GM18868 (cell line): ENCODE measurements around the gene MMEL1.
A peak's percentile ranks its signal among the peaks of the same experiment; 100 is the strongest.

Source experiments
- ATAC-seq: cut with Tn5 transposase; IDR thresholded peaks from one replicate; pipeline ENCODE4 v1.9.1; 2021; ENCODE audit warnings: mild to moderate bottlenecking, moderate library complexity; ENCODE audit not compliant: unreplicated experiment

MMEL1 gene

DNA sequence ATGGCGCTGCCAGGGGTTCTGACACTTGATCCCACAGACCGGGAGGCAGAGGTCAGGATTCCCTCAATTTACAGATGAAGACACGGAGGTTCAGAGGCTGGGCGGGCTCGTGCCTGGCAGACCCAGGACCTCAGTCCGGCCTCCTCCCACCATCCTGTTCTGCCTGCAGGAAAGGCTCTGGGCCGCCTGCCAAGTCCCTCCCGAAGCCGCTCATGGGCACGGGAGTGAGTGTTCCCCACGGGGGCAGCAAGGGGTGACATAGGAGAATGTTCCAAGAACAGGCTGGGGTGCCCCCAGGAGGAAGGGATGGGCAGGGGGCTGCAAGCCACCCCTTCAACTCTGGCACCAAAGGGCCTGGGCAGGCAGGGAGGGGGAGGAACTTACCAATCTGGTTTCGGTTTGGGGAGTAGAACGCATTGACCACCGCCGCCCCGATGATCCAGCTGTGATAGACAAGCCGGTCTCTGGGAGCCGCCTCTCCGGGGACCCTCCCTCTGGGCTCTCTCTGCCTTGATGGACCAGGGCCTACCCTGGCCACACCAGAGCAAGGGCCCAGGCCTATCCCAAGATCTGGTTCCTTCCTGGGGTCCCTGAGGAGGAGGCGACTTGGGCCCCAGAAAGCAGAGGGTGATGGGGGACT is 38.7 kb downstream of the MMEL1 start:
- no peak for ATAC-seq

DNA sequence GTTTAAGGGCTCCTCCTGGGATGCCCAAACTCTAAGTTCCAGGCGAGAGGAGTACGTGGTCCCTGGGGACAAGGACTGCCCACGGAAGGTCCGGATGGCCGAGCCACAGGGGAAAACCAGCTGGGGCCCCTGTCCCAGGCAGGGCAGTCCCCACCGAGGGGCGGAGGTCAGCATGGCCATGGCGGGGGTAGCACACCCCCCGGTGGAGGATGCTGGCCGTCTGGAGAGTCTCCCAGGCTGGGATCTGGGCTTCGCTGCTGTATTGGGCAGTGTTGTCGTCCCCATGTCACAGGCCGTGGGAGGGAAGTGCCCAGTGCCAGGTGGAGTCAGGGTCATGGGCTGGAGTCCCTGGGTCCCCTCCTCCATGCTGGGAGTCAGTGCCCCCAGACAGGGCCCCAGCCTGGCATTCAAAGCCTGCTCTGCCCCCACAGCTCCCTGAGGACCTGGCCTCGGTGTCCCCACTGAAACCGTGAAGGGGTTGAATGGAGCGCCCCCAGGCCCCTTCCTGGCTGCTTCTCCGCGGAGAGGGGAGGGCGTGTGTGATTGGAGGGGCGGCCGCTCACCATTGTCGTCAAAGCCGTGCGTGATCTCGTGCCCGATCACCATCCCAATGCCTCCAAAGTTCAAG is 39.5 kb downstream of the MMEL1 start:
- no peak for ATAC-seq

DNA sequence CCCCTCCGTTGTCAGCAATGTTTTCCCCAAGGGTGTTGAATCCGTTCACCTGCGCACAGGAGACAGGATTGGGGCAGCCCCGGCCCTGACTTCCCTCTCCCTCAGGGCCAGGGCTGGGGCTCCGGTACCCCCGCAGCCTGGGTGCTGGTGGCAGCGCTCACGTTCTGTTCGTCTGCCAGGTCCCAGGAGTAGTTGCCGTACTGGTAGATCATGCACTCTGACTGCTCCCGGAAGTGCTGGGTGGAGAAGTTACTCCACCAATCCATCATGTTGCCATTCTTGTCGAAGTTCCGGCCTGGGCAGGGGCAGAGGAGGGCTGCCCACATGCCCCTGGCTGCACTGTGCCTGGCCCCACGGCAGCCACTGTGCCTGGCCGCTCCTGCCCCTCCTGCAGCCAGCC is 40.1 kb downstream of the MMEL1 start:
- ATAC-seq, result no peak

DNA sequence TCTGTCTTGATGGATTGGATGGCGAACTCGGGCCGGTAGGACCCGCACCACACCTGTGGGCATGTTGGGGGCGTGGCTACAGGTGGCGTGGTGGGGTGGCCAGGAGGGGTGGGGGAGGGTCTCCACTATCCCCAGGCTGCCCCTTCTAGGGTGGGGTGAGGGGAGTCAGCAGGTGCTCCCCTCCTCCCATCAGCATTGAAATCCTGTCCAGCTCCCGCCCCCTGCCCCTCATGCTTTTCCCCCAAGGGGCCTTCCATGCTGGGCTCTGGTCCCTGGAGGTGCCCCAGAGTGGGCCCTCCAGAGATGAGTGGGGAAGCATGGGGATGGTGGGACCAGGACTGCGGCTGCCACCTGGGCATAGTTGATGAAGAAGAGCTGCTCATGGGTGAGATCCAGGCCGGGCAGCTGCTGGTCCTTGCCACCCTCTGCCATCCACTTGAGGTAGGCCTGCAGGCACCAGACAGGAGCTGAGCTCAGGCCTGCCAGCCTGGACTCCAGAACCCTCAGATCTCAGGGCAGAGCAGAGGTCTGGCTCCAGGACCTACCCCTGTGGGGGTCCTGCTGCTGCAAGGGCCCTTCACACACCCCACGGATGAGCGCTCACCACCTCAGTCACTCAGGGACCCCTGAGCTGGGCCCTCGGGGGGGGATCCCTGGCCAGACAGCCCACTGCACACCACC is 41.1 kb downstream of the MMEL1 start:
- ATAC-seq, result no peak

DNA sequence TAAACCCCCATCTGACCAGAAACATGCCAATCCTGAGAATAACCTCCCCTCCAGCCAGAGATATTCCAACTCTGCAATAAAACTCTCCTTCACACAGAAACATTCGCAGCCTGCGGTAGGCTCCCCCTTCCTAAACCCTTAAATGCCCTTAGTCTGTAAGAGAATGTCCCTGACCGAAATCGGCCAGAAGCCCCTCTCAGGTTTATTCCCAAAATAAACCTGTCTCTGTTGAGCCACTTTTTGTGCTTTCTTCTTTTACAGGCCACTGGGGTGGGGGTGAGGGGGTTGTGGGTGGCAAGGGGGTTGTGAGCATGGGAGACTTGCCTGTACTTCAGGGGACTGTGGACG is 41.6 kb downstream of the MMEL1 start:
- ATAC-seq, result no peak

DNA sequence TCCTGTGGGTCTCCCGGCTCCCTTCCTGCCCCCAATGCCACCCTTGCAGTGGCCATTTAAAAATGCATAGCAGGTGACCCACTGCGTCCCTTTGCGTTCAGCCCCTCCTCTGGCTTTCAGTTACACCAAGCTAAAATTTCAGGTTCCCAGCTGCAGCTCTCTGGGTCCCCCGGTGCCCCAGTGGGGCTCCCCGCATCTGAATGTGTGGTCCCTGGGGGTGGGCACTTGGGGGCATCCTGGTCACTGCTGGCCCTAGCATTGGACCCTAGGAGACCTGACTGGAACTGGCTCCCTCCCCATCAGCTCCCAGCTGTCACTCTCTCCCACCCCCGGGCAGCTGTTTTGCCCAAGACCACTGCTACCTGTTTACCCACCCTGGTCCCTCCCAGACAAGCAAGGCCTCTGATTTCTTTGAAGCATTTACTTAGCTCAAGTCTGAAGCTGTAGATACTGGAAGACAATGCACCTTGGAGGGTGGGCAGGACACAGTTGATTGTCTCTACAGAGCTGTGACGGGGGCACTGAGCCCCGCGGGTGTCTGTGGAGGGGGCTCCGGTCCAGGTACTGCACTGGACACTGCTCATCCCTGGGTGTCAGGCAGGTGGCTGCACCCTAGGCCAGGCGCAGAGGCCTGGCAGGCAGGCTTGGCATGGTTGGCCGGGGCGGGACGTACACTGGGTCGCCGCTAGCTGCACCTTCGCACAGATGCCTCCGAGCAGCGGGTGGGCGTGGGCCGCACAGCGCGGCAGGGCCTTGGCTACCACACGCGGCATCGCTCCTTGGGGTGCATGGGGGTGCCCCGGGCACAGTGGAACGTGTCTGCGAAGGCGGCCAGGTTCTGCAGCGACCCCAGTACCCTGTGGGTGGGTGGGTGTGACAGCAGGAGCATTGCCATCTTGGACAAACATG is 42.3 kb downstream of the MMEL1 start:
- no peak for ATAC-seq

DNA sequence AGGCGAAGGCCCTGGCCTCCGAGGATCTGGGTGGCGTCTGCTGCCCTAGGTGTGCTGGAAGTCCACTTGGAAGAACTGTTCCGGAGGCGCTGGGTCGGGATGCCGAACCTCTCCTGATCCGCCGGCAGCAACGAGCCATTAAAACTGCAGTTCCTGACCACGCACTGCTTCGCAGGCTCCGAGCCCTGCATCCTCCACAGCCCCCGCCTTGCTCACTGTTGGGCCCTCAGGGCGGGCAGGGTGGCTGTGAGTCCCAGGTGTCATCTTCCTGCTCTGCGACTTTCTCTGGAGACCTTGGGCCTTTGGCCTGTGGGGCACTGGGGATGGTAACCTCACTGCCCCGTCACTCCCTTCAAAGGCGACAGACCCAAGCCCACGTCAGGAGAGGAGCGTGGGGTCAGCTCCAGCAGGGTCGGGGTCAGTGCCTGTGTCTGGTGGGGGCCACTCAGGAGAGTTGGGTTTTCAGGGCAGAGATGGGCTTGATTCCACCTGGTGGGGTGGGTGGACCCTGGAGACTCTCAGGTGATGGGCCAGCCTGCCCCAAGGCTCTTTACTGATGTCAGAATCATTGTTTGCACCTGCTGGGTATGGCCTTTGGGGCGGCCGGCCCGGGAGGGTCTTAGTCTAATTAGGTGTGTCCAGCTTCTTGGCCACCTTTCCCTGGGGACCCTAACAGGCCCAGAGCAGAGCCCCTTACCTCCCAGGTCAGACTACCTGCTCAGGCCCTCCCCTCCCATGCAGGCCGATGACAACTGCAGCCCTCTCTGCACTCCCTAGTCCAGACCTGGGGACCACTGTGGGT is 43.2 kb downstream of the MMEL1 start:
- ATAC-seq, result no peak

DNA sequence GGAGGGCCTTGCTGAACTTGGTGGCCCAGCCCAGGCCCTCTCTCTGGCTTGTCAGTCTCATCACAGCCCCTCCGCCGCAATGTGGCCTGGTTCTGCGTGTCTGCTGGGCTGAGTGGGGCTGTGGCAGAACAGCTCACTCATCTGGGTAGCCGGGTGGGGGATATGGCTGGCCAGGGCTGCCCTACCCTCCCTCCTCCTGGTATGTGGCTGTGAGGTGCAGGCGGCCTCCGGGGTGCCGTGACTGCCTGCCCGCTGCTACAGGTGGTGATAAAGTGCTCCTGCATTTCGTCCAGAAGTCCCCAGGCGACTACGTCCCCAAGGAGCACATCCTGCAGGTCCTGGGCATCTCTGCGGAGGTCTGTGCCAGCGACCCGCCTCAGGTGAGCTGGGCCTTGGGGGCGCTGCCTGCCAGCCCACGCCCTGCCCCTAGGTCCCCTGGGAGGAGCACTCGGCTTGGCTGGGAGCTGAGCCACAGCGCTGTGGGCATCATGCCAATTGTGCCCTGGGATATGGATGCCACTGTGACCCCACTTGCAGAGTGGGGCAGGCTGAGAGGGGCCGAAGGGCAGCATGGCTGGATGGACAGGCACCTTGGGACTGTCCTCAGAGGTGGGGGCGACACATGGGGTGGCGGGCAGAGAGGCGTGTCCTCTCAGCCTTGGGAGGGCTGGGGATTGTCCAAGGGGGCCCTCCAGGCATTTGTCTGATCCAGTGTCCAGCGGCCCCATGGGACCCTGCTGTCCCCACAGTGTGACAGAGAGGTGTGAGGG is 44.0 kb downstream of the MMEL1 start:
- ATAC-seq, result no peak

DNA sequence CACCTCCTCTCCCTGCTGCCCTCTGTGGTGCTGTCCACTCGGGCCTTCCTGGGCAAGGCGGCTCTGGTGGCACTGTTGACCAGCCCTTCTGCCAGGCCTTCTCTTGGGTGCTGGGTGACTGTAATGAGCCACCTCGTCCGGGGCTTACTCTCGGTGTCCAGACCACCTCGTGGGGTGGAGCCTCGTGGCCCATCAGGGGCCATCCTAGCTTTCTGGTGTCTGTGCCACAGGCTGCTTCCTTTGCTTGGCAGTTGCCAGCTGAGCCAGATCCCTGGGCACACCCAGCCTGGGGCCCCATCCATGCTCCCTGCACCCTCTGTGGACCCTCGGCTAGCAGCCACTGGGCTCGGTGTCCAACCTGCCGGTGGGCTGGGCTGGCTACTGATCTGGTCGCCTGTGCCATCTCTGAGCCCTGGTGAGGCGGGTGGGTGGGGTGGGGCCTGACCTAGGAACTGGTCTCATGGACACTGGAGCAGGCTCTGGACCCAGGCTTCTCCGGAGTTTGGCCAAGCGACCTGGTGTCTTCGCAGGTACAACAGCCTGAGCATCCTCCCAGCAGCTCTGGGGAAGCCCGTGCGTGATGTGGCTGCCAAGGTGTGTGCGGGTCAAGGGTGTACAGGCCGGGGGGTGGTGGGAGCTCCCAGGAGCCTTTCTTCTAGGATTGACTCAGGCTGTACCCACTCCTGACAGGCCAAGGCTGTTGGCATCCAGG is 44.8 kb downstream of the MMEL1 start:
- no peak for ATAC-seq

DNA sequence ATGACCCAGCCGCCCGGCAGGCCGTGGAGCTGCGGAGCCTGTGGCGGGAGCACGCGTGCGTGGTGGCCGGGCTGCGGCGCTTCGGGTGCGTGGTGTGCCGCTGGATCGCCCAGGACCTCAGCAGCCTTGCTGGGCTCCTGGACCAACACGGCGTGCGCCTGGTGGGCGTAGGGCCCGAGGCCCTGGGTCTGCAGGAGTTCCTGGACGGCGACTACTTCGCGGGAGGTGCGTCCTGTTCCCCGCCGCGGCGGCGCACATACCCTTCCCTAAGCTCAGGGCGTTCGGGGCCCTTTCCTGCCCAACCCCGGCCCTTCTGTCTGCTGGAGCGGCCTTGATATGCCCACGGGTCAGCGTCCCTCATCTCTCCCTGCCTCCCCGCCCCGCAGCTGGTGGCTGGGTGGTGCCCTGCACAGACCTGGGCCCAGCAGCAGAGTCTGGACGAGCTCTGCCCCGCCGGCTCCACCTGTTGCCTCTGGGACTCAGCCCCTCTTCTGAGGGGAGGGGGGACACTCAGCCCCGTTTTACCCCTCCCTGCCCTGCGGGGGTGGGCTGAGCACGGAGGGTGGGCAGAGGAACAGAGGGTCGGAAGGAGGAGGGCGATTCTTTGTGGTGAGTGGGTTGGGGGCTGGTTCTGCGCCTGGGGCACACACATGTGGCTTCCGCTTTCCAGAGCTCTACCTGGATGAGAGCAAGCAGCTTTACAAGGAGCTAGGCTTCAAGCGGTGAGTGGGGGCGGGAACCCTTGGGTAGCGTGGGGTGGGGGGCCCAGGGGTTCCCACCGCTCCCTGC is 45.6 kb downstream of the MMEL1 start:
- no peak for ATAC-seq

DNA sequence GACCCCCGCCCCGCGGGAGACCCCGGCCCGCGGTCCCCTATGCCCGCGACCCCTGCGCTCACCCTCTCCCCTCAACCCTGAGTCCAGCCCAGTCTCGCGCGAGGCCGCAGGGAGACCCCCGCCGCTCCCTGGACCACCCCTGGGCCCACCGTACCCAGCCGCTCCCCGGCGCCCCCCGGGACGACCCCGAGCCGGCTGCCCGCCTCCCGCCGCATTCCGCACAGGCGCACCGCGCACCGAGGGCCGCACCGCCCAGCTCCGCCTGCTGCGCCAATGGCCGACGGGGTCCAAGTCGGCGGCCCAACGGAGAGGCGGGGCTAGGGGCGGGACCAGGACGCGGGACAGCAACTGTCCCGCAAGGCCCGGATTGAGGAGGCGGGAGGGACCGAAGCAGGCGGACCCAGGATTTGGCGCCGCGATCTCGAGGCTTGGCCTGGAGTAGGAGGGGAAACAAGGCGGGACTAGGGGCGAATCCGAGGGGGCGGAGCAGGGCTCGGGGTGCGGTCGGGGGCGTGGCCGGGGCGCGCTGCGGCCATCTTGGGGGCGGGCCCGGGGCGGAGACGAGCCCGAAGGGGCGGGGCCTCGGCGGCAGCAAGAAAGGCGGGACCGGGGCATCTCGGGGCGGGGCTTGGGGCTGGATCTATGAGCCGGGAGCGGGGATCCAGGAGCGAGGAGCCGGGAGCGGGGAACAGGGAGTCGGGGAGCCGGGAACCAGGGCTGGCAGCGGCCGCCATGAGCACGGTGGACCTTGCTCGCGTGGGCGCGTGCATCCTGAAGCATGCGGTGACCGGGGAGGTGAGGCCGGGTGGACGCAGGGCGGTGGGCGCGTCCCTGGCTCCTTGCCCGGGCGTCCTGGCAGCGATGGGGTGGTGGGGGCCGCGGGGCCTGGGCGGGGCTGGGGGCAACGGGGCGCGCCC is 46.4 kb downstream of the MMEL1 start, which contains the start of gene PRXL2B:
Gene PRXL2B, plus strand, starts transcription at position 624 of the 917 bp plus-strand sequence. Its CDS starts 109 bp downstream, at position 733.
- peak; percentile 69 for ATAC-seq

DNA sequence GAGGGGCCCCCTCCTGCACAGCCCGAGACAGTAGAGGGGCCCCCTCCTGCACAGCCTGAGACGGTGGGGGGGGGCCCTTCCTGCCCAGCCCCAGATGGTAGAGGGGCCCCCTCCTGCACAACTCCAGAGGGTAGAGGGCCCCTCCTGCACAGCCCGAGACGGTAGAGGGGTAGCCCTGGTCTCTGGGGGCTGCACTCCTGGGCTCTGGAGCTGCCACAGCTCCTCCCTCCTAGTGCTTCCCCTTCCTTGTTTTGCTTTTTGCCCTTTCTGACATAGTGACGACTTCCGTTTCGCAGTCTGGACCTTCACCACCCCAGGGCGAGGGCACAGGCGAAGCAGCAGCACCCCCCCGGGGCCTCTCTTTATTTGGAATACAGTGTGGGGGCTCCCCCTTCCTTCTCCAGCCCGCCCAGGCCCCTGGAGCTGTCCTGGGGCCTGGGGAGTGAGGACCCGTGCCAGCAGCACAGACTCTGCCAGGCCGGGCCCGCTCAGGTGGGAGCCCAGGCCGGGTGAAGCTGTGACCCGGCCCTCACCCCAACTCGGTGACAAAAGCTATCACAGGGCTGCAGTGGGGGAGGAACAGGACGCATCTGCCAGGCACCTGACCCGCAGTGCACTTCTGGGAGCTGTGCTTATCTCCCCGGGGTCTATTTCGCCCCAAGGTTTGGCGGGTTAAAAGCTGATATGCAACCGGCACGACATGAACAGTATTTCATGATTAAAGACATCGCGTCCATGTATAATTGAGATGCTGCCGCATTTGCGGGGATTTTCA is 47.3 kb downstream of the MMEL1 start:
- ATAC-seq, result peak; percentile 41

DNA sequence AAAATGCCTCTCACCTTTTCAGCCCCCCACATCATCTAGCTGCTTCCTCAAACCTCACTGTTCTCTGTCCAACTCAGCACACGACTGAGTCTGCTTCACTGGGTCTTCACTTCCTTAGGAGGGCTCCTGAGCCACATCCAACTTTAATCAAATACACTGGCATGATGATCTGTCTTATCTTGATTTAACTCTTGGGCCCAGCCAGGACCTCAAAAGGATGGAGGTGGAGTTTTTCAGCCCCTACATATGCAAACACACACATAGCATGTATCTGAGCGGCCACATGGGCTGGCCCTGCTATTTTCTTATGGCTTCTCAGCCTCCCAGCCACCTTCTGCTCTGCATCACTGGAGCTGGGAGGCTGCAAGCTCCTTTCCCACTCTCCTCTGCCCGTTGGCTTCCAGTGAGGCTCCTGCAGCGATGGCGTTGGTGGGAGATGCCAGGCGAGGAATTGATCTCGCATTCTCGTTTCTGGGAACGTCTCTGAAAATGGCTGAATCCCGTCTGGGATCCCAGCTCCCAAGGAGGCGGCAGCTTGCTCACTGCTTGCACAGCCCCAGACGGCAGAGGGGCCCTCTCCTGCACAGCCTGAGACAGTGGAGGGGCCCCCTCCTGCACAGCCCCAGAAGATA is 48.0 kb downstream of the MMEL1 start:
- no peak for ATAC-seq

DNA sequence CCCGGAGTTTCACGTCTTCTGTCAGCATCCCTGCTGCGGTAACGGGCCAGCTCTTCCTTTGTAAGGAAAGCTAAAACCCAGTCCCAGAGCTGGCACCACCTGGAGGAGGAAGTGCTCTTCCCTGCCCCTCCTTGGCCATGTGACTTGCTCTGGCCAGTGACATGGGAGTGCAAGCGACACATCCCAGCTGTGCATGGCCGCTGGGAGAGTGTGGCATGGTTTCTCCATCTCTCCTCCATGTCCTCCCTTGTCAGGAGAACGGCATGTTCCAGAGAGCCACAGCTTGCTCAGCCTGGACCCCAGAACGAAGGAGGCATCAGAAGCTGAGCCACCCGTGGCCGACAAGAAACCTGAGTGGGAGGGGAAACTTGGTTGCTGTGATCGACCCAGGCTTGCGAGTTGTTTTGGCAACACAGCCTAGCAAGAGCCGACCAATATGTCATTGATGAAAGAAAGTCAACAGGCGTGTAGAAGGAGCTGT is 48.9 kb downstream of the MMEL1 start:
- ATAC-seq, result no peak

DNA sequence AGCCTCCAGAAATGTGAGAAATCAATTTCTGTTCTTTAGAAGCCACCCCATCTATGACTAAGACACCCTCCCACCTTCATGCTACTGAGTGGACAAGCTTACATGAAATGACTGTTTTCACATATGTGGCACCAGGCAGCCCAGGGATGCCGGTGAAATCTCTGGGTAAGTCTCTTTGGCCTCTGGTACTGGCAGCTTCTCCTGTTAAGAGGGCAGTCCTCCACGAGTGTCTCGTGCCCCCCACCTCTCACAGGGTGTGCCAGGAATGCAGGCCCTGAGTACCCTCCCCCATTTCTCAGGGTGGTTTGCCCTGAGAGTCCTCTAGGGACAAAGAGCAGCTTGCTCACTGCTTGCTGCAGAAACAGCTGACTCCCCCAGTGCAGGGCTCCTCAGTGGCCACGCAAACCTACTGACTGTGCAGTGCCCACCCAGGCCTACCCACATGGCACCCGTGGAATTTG is 49.5 kb downstream of the MMEL1 start:
- ATAC-seq, result no peak

DNA sequence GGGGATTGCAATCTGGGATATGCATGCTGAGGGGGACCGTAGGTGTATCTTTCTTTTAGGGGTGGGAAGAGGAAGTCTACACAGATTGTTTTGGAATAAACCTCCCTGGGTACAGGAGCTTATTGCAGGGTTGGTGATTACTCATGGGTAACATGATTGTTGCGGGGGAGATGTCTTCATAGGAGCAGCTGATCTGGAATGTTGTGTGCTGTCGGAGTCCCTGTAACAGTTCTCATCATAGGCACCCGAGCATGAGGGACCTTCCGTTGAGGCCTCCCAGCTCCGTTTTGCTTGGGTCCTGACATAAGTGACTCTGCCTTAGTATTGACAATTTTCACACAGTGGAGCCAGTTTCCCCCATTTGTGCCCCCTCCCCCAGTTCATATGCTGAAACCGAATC is 50.4 kb downstream of the MMEL1 start:
- no peak for ATAC-seq
